ENCODE measurements around the gene UBTD1. TPM values are rescaled to one million over a fixed set of nuclear protein-coding genes. Genes with fewer than 3 reads are reported as not detected.

The UBTD1 gene
- total RNA-seq, 1 donor from 2014 or later, result 37.5 TPM

- ATAC-seq (peak; percentile 72), DNase-seq (no peak)
- Histone ChIP-seq H3K36me3 (no peaks in the 10 kb centered on the region), H3K27me3 (no peaks in the 10 kb centered on the region), H3K9me3 (no peaks in the 10 kb centered on the region), H3K4me3 (no peak overlapping the region), H3K4me1 (peaks cover 6% of the 10 kb centered on the region), H3K27ac (no peak overlapping the region)
- intact Hi-C loops (cut with DNase I), result no loop called here
- TF ChIP-seq CTCF (IDR thresholded peaks at IDR 0.05), result peak; percentile 49
Observed at GRCh38 chr10:97534746-97535367, 36.1 kb downstream of the UBTD1 start.

GRCh38 chr10:97537186-97537869, 38.6 kb downstream of the UBTD1 start:
- DNase-seq, result no peak
- no peaks in the 10 kb centered on the region for H3K27me3 ChIP-seq
- no peak overlapping the region for H3K4me3 ChIP-seq
- H3K36me3 ChIP-seq, result no peaks in the 10 kb centered on the region
- H3K27ac ChIP-seq, result no peak overlapping the region
- TF ChIP-seq CTCF (IDR thresholded peaks at IDR 0.05), result no peak
- intact Hi-C loops (cut with DNase I), result no loop called here
- ATAC-seq, result no peak
- H3K4me1 ChIP-seq, result peaks cover 21% of the 10 kb centered on the region
- no peaks in the 10 kb centered on the region for H3K9me3 ChIP-seq

- H3K4me3 ChIP-seq, result no peak overlapping the region
- H3K27me3 ChIP-seq, result no peaks in the 10 kb centered on the region
- no peak overlapping the region for H3K27ac ChIP-seq
- H3K9me3 ChIP-seq, result no peaks in the 10 kb centered on the region
- H3K36me3 ChIP-seq, result no peaks in the 10 kb centered on the region
- ATAC-seq (no peak), DNase-seq (no peak)
- intact Hi-C loops (cut with DNase I), result no loop called here
- TF ChIP-seq CTCF (IDR thresholded peaks at IDR 0.05), result no peak
- H3K4me1 ChIP-seq, result peaks cover 32% of the 10 kb centered on the region
Observed at GRCh38 chr10:97538411-97538810, 39.7 kb downstream of the UBTD1 start.

GRCh38 chr10:97538839-97539238, 40.1 kb downstream of the UBTD1 start:
- no peak for DNase-seq
- Histone ChIP-seq H3K36me3 (no peaks in the 10 kb centered on the region), H3K27me3 (no peaks in the 10 kb centered on the region), H3K4me3 (no peak overlapping the region), H3K9me3 (no peaks in the 10 kb centered on the region), H3K27ac (no peak overlapping the region), H3K4me1 (peaks cover 36% of the 10 kb centered on the region)
- intact Hi-C loops (cut with DNase I), result no loop called here
- ATAC-seq, result no peak
- no peak for TF ChIP-seq CTCF (IDR thresholded peaks at IDR 0.05)

GRCh38 chr10:97539523-97540200, 40.9 kb downstream of the UBTD1 start:
- DNase-seq (no peak), ATAC-seq (peak; percentile 29)
- Histone ChIP-seq H3K27me3 (no peaks in the 10 kb centered on the region), H3K4me3 (no peak overlapping the region), H3K36me3 (no peaks in the 10 kb centered on the region), H3K27ac (peak overlapping the region; percentile 30), H3K4me1 (peaks cover 38% of the 10 kb centered on the region), H3K9me3 (no peaks in the 10 kb centered on the region)
- TF ChIP-seq CTCF (IDR thresholded peaks at IDR 0.05), result peak; percentile 13
- intact Hi-C loops (cut with DNase I), result no loop called here
